ENCODE results near the gene MRPL58. TPM values are rescaled to one million over a fixed set of nuclear protein-coding genes. Genes with fewer than 3 reads are reported as not detected.

The MRPL58 gene
- total RNA-seq, 1 donor from 2014 or later, result 52.9 TPM

GRCh38 chr17:75065562-75066151, 53.2 kb downstream of the MRPL58 start:
- intact Hi-C loops (cut with micrococcal nuclease), result loop anchor here (10.0 kb wide), 1 partner anchor 69 kb away; the partner anchor contains the start of gene NT5C

GRCh38 chr17:75067856-75068255, 55.4 kb downstream of the MRPL58 start:
- intact Hi-C loops (cut with micrococcal nuclease), result loop anchor here (10.0 kb wide), 1 partner anchor 67 kb away; the partner anchor contains the start of gene NT5C

- intact Hi-C loops (cut with micrococcal nuclease), result loop anchor here (10.0 kb wide), 1 partner anchor 66 kb away; the partner anchor contains the start of gene NT5C
Observed at GRCh38 chr17:75068750-75069149, 56.3 kb downstream of the MRPL58 start.

GRCh38 chr17:75069783-75070182, 57.3 kb downstream of the MRPL58 start:
- intact Hi-C loops (cut with micrococcal nuclease), result loop anchor here (10.0 kb wide), 1 partner anchor 65 kb away; the partner anchor contains the start of gene NT5C

Other genes with a start within 250 kb of the MRPL58 start
- gene NAT9, start 236.3 kb upstream of the MRPL58 start, total RNA-seq, result 32.9 and 37.3 TPM in 2 replicates
- 0.11 and 0.20 TPM in 2 replicates for gene GRIN2C, start 152.8 kb upstream of the MRPL58 start, total RNA-seq
- gene FDXR, start 139.7 kb upstream of the MRPL58 start, total RNA-seq, result 32.2 and 33.0 TPM in 2 replicates
- not detected in 2 replicates for gene FADS6, start 119.0 kb upstream of the MRPL58 start, total RNA-seq
- gene USH1G, start 89.4 kb upstream of the MRPL58 start, total RNA-seq, result not detected in 2 replicates
- gene OTOP2, start 88.4 kb upstream of the MRPL58 start, total RNA-seq, result not detected in 2 replicates
- not detected in 2 replicates for gene OTOP3, start 76.8 kb upstream of the MRPL58 start, total RNA-seq
- gene HID1, start 39.9 kb upstream of the MRPL58 start, total RNA-seq, result 0.34 and 0.59 TPM in 2 replicates
- 0.64 and 0.73 TPM in 2 replicates for gene CDR2L, start 25.0 kb upstream of the MRPL58 start, total RNA-seq
- 203 and 208 TPM in 2 replicates for gene ATP5PD, start 34.3 kb downstream of the MRPL58 start, total RNA-seq
- 17.2 and 17.5 TPM in 2 replicates for gene KCTD2, start 34.6 kb downstream of the MRPL58 start, total RNA-seq
- 6.3 and 8.7 TPM in 2 replicates for gene SLC16A5, start 75.3 kb downstream of the MRPL58 start, total RNA-seq
- 15.7 and 16.3 TPM in 2 replicates for gene ARMC7, start 97.3 kb downstream of the MRPL58 start, total RNA-seq
- gene NT5C, start 119.1 kb downstream of the MRPL58 start, total RNA-seq, result 55.2 and 61.0 TPM in 2 replicates
- gene JPT1, start 141.8 kb downstream of the MRPL58 start, total RNA-seq, result 252 and 259 TPM in 2 replicates
- gene SUMO2, start 170.3 kb downstream of the MRPL58 start, total RNA-seq, result 545 and 551 TPM in 2 replicates
- 114 and 118 TPM in 2 replicates for gene NUP85, start 193.0 kb downstream of the MRPL58 start, total RNA-seq
- 70.6 and 77.2 TPM in 2 replicates for gene GGA3, start 248.9 kb downstream of the MRPL58 start, total RNA-seq
- gene MRPS7, start 249.2 kb downstream of the MRPL58 start, total RNA-seq, result 66.4 and 72.0 TPM in 2 replicates

Measured in T-helper 2 cell treated with Interferon-gamma antibody and Interleukin-4, amounts not matched to agents 100 ng/mL and 5 ng/mL, for 36 hours (primary cell).